ENCODE data around the gene PTGR1. TPM values are rescaled to one million over a fixed set of nuclear protein-coding genes. Genes with fewer than 3 reads are reported as not detected.

The PTGR1 gene
- polyA plus RNA-seq, 1 of the 3 experiments (the other 2 are of a cell fraction), result 33.0 TPM

GRCh38 chr9:111566234-111566633 is 33.2 kb downstream of the PTGR1 start:
- TF ChIP-seq EZH2phosphoT487 (IDR thresholded peaks at IDR 0.05; ENCODE audit: borderline replicate concordance, low read depth) (no peak), RCOR1 (IDR thresholded peaks at IDR 0.05; ENCODE audit: low read length) (no peak), GATA2 (CRISPR knock-in tag; IDR thresholded peaks at IDR 0.05) (no peak), USF1 (IDR thresholded peaks at IDR 0.05; ENCODE audit: borderline replicate concordance, low read depth) (no peak), TAF1 (IDR thresholded peaks at IDR 0.05; ENCODE audit: borderline replicate concordance, low read depth, low read length) (no peak), POLR2AphosphoS5 (IDR thresholded peaks at IDR 0.05; ENCODE audit: low read depth, low read length) (no peak), RFX5 (IDR thresholded peaks at IDR 0.05; ENCODE audit: low read length) (no peak), RAD21 (IDR thresholded peaks at IDR 0.05; ENCODE audit: low read length) (no peak)
- DNase-seq, result no peak

GRCh38 chr9:111561165-111561719 is 38.2 kb downstream of the PTGR1 start:
- Histone ChIP-seq H2AFZ (ENCODE audit: low read depth) (no peak overlapping the region), H4K20me1 (ENCODE audit: insufficient read depth) (no peaks in the 10 kb centered on the region), H3K9ac (no peak overlapping the region), H3K79me2 (ENCODE audit: insufficient read depth) (no peaks in the 10 kb centered on the region), H3F3A (replicated peaks; ENCODE audit: insufficient read depth) (peaks cover 3% of the 10 kb centered on the region), H3K9me3 (no peaks in the 10 kb centered on the region), H3K4me1 (ENCODE audit: control insufficient read depth in 1 of 2, insufficient read depth in 2 of 2, low read depth in 1 of 2, low read length in 1 of 2) (no peaks in the 10 kb centered on the region), H3K9me2 (no peaks in the 10 kb centered on the region), H3K4me3 (ENCODE audit: low read depth in 2 of 2, low read length in 1 of 2) (no peak overlapping the region), H3K4me2 (no peak overlapping the region), H3K27me3 (ENCODE audit: insufficient read depth) (no peaks in the 10 kb centered on the region), H3K36me3 (replicated peaks in 1 of 2; ENCODE audit: control insufficient read depth in 1 of 2, insufficient read depth in 2 of 2, low read length in 1 of 2) (peaks cover 0 to 25% of the 10 kb centered on the region in 2 experiments), H3K27ac (ENCODE audit: low read depth in 2 of 2, low read length in 1 of 2) (no peak overlapping the region)
- CTCF ChIA-PET, result no interaction called here
- POLR2A ChIA-PET, result no interaction called here
- DNase-seq, result no peak
- TF ChIP-seq TAF1 (IDR thresholded peaks at IDR 0.05; ENCODE audit: borderline replicate concordance, low read depth, low read length) (no peak), CHD2 (IDR thresholded peaks at IDR 0.05; ENCODE audit: low read length, partially characterized antibody) (no peak), USF1 (IDR thresholded peaks at IDR 0.05; ENCODE audit: borderline replicate concordance, low read depth) (no peak), FOXM1 (IDR thresholded peaks at IDR 0.05; ENCODE audit: low read depth) (no peak), RAD21 (IDR thresholded peaks at IDR 0.05; ENCODE audit: low read length) (no peak), EZH2phosphoT487 (IDR thresholded peaks at IDR 0.05; ENCODE audit: borderline replicate concordance, low read depth) (no peak), REST (IDR thresholded peaks at IDR 0.05; ENCODE audit: low read depth, low read length) (no peak), MXI1 (IDR thresholded peaks at IDR 0.05; ENCODE audit: low read depth, low read length) (no peak), ZBTB33 (IDR thresholded peaks at IDR 0.05; ENCODE audit: borderline replicate concordance, low read depth) (no peak)

More at GRCh38 chr9:111566234-111566633, 33.2 kb downstream of the PTGR1 start:
- H3K4me3 ChIP-seq (ENCODE audit: low read depth in 2 of 2, low read length in 1 of 2), result no peak overlapping the region
- H3K9me2 ChIP-seq, result no peaks in the 10 kb centered on the region
- H3K9ac ChIP-seq, result no peak overlapping the region
- peaks cover 7 to 69% of the 10 kb centered on the region in 2 experiments for H3K36me3 ChIP-seq (replicated peaks in 1 of 2; ENCODE audit: control insufficient read depth in 1 of 2, insufficient read depth in 2 of 2, low read length in 1 of 2)
- no peaks in the 10 kb centered on the region for H3K79me2 ChIP-seq (ENCODE audit: insufficient read depth)
- H3F3A ChIP-seq (replicated peaks; ENCODE audit: insufficient read depth), result peaks cover 3% of the 10 kb centered on the region
- peaks cover 5% of the 10 kb centered on the region; the same call in 1 of the 2 replicates for H3K9me3 ChIP-seq
- H3K27me3 ChIP-seq (ENCODE audit: insufficient read depth), result no peaks in the 10 kb centered on the region
- POLR2A ChIA-PET, result no interaction called here
- H2AFZ ChIP-seq (ENCODE audit: low read depth), result no peak overlapping the region
- H3K4me2 ChIP-seq, result no peak overlapping the region
- no CpG with 5 or more reads among the region's 1 CpG for WGBS (ENCODE audit: low lambda C conversion rate)
- no peaks in the 10 kb centered on the region for H4K20me1 ChIP-seq (ENCODE audit: insufficient read depth)
- CTCF ChIA-PET, result no interaction called here
- H3K27ac ChIP-seq (ENCODE audit: low read depth in 2 of 2, low read length in 1 of 2), result no peak overlapping the region
- no peaks in the 10 kb centered on the region for H3K4me1 ChIP-seq (ENCODE audit: control insufficient read depth in 1 of 2, insufficient read depth in 2 of 2, low read depth in 1 of 2, low read length in 1 of 2)

Measured in SK-N-SH (cell line).